Fibroblast of lung (primary cell): ENCODE data around the gene NCOA1.

Source experiments
- EZH2 ChIP-seq: IDR thresholded peaks from 2 replicates; pipeline ENCODE4 v1.5.1; 2012; ENCODE audit warnings: low read length, control low read depth, mild to moderate bottlenecking; ENCODE audit errors: missing control alignments
- TF ChIP-seq, protein P1 (sequence below), 2 donors: IDR thresholded peaks in 1 of 2; conservative IDR thresholded peaks in 1 of 2; 1 replicate in 1 of 2; 2 replicates in 1 of 2; pipeline ENCODE4 v1.5.1; 2011 to 2012; ENCODE audit warnings: low read length in 2 of 2, control low read depth in 1 of 2, inconsistent platforms in 1 of 2, low read depth in 1 of 2, mild to moderate bottlenecking in 1 of 2

DNA sequence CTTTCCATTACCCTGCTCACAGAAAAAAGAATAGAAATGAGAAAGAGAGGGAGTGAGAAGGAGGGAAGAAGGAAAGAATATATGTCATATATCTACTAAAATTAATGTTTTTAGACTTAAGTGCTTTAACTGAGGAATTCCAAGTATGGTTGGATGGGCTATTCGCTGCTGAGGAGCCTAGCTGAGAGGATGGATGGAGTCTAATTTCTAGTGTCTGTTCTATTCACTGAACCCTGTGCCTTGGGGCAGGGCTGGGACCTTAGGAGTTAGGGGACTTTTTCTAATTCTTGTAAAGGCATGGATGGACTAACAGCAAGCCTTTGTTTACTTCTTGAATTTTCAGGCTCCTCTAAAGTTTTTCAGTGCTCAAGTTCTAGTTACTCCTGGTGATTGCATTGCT is 192.4 kb downstream of the NCOA1 start:
- TF ChIP-seq, protein P1, sequence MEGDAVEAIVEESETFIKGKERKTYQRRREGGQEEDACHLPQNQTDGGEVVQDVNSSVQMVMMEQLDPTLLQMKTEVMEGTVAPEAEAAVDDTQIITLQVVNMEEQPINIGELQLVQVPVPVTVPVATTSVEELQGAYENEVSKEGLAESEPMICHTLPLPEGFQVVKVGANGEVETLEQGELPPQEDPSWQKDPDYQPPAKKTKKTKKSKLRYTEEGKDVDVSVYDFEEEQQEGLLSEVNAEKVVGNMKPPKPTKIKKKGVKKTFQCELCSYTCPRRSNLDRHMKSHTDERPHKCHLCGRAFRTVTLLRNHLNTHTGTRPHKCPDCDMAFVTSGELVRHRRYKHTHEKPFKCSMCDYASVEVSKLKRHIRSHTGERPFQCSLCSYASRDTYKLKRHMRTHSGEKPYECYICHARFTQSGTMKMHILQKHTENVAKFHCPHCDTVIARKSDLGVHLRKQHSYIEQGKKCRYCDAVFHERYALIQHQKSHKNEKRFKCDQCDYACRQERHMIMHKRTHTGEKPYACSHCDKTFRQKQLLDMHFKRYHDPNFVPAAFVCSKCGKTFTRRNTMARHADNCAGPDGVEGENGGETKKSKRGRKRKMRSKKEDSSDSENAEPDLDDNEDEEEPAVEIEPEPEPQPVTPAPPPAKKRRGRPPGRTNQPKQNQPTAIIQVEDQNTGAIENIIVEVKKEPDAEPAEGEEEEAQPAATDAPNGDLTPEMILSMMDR (conservative IDR thresholded peaks at IDR 0.05 in 1 of 2, IDR thresholded peaks at IDR 0.05 in 1 of 2; ENCODE audit: low read depth in 1 of 2, low read length in 2 of 2) = no peak
- no peak for TF ChIP-seq EZH2
